Activated CD4-positive, alpha-beta T cell treated with anti-CD3 and anti-CD28 coated beads for 36 hours (primary cell): ENCODE measurements around the gene MMP1. TPM values are rescaled to one million over a fixed set of nuclear protein-coding genes. Genes with fewer than 3 reads are reported as not detected.

ENCODE experiments used
- ATAC-seq: fragments of 200-7000 bp; cut with Tn5 transposase; one replicate; pipeline ENCODE4 v1.10.0; 2021; ENCODE audit warnings: mild to moderate bottlenecking, moderate library complexity
- CTCF ChIA-PET: fragments of 350-600 bp; sonication (Branson Sonifier 250); formaldehyde crosslinking; loops from one replicate; lab custom pipeline; 2021; ENCODE audit warnings: antibody characterized with exemption; lab: Charles Lee
- POLR2A ChIA-PET: fragments of 350-600 bp; sonication (Branson Sonifier 250); formaldehyde crosslinking; loops from one replicate; lab custom pipeline; 2021; ENCODE audit warnings: antibody characterized with exemption, inconsistent platforms; lab: Charles Lee
- DNase-seq: peaks from one replicate; pipeline ENCODE4 v3.0.0-alpha.2; 2020
- H3K27ac Mint-ChIP-seq: one replicate; pipeline ENCODE4 v1.8.0; 2021; ENCODE audit warnings: mixed read lengths
- H3K27me3 Mint-ChIP-seq: one replicate; pipeline ENCODE4 v1.8.0; 2021; ENCODE audit warnings: mixed read lengths
- H3K36me3 Mint-ChIP-seq: one replicate; pipeline ENCODE4 v1.8.0; 2021; ENCODE audit warnings: low read depth, mixed read lengths
- H3K4me1 Mint-ChIP-seq: one replicate; pipeline ENCODE4 v1.8.0; 2021; ENCODE audit warnings: mixed read lengths
- H3K4me3 Mint-ChIP-seq: one replicate; pipeline ENCODE4 v1.8.0; 2021; ENCODE audit warnings: mild to moderate bottlenecking, moderate library complexity, mixed read lengths
- H3K9me3 Mint-ChIP-seq: one replicate; pipeline ENCODE4 v1.8.0; 2021; ENCODE audit warnings: low read depth, mixed read lengths
- intact Hi-C, 2 experiments: fragments of 100-400 bp; cut with DNase I in 1 of 2; cut with micrococcal nuclease in 1 of 2; formaldehyde crosslinking; loops; one replicate each; pipeline versions ENCODE4 v1.14.2 to v1.15.1; 2022 to 2024; cut with DNase I, micrococcal nuclease
- total RNA-seq, 2 experiments: library from RNA; stranded (reverse); gene quantifications; one replicate each; pipeline ENCODE4 v1.2.3, GENCODE V29; 2021

MMP1 gene
- total RNA-seq, 2 experiments from 2014 or later = not detected

GRCh38 chr11:102802341-102802740 lies 4.4 kb upstream of the MMP1 start:
- POLR2A ChIA-PET = no interaction called here
- no peaks in the 10 kb centered on the region for H3K4me1 Mint-ChIP-seq
- ATAC-seq (no peak), DNase-seq (no peak)
- H3K4me3 Mint-ChIP-seq = no peak overlapping the region
- H3K27ac Mint-ChIP-seq = no peak overlapping the region
- intact Hi-C loops = no loop called here
- no peaks in the 10 kb centered on the region for H3K36me3 Mint-ChIP-seq
- CTCF ChIA-PET = interaction anchor here (0.7 to 0.8 kb wide), 2 partner anchors 19 to 135 kb away, joined by 3 read pairs; no protein-coding TSS in a partner anchor
- no peaks in the 10 kb centered on the region for H3K9me3 Mint-ChIP-seq
- H3K27me3 Mint-ChIP-seq = peaks cover 10% of the 10 kb centered on the region

- H3K27ac Mint-ChIP-seq = no peak overlapping the region
- intact Hi-C loops = no loop called here
- H3K9me3 Mint-ChIP-seq = no peaks in the 10 kb centered on the region
- DNase-seq (no peak), ATAC-seq (no peak)
- H3K27me3 Mint-ChIP-seq = peaks cover 10% of the 10 kb centered on the region
- no peaks in the 10 kb centered on the region for H3K4me1 Mint-ChIP-seq
- no peaks in the 10 kb centered on the region for H3K36me3 Mint-ChIP-seq
- H3K4me3 Mint-ChIP-seq = no peak overlapping the region
- POLR2A ChIA-PET = no interaction called here
- CTCF ChIA-PET = no interaction called here
Measured at GRCh38 chr11:102800767-102801166, 2.8 kb upstream of the MMP1 start.

DNA sequence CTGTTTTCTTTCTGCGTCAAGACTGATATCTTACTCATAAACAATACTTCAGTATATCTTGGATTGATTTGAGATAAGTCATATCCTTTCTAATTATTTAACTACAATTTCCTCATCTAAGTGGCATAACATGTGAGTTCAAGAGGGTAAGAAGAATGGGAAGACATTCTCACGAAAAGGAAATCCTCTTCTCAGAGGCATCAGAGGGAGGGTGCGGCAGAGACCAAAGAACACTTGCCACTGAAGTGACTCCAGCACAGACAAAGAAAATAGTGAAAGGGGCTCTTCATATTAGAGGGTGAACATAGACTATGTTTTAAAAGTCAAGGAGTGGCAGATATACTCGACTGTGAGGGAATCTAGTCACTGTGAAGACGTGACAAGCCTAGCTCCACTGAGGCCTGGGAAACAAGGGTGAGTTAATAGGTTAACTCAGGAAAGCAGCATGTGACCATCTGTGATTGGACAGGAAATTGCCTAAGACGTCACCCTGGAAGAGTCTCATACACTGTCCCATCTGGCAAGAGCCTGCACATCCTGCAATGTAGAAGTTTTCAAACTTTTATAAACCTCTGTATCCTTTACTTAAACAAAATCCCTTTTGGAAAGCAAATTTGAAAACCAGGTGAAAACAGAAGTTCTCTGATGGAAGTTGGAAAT lies 1.9 kb upstream of the MMP1 start:
- H3K27me3 Mint-ChIP-seq = peaks cover 10% of the 10 kb centered on the region
- H3K4me3 Mint-ChIP-seq = no peak overlapping the region
- no peak overlapping the region for H3K27ac Mint-ChIP-seq
- intact Hi-C loops = no loop called here
- DNase-seq = no peak
- POLR2A ChIA-PET = no interaction called here
- no peaks in the 10 kb centered on the region for H3K36me3 Mint-ChIP-seq
- no peaks in the 10 kb centered on the region for H3K4me1 Mint-ChIP-seq
- CTCF ChIA-PET = interaction anchor here (1.2 kb wide), 1 partner anchor 11 kb away, joined by 3 read pairs; no protein-coding TSS in a partner anchor
- ATAC-seq = no peak
- no peaks in the 10 kb centered on the region for H3K9me3 Mint-ChIP-seq

DNA sequence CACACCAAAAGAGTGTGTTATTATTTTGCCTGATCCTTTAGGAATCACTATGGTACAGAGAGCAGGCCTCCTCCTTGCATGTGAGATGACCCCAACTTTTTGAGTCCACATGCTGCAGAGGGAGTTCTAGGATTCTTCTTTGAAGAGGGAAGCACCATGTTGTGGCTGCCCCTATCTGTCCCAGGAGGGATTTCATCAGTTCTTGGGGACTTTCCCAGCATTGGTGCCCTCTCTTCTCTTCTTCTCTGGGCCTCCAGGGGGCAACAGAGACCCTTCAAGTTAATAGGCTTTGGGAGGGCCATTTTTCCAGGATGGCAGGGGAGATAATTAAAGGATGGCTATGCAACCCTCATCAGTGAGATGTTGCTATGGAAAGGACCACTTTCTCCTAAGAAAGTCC lies 3.6 kb downstream of the MMP1 start:
- ATAC-seq = peak; percentile 87
- Mint-ChIP-seq H3K36me3 (no peaks in the 10 kb centered on the region), H3K4me1 (no peaks in the 10 kb centered on the region), H3K27me3 (peaks cover 4% of the 10 kb centered on the region), H3K27ac (no peak overlapping the region), H3K9me3 (no peaks in the 10 kb centered on the region), H3K4me3 (no peak overlapping the region)
- CTCF ChIA-PET = interaction anchor here (0.7 to 1.1 kb wide), 3 partner anchors 10 to 147 kb away, joined by 3 to 4 read pairs (median 4); no protein-coding TSS in a partner anchor
- DNase-seq = peak; percentile 41
- POLR2A ChIA-PET = no interaction called here
- intact Hi-C loops = loop anchor here in 1 of 2 experiments (2.0 kb wide), 1 partner anchor 146 kb away; no protein-coding TSS in a partner anchor

- no peaks in the 10 kb centered on the region for H3K9me3 Mint-ChIP-seq
- H3K36me3 Mint-ChIP-seq = no peaks in the 10 kb centered on the region
- H3K27me3 Mint-ChIP-seq = peaks cover 4% of the 10 kb centered on the region
- no peak for ATAC-seq
- ChIA-PET CTCF (no interaction called here), POLR2A (no interaction called here)
- no peaks in the 10 kb centered on the region for H3K4me1 Mint-ChIP-seq
- no peak overlapping the region for H3K4me3 Mint-ChIP-seq
- intact Hi-C loops = loop anchor here in 1 of 2 experiments (2.0 kb wide), 1 partner anchor 147 kb away; no protein-coding TSS in a partner anchor
- no peak overlapping the region for H3K27ac Mint-ChIP-seq
- no peak for DNase-seq
Measured at GRCh38 chr11:102793677-102794290, 4.2 kb downstream of the MMP1 start.

DNA sequence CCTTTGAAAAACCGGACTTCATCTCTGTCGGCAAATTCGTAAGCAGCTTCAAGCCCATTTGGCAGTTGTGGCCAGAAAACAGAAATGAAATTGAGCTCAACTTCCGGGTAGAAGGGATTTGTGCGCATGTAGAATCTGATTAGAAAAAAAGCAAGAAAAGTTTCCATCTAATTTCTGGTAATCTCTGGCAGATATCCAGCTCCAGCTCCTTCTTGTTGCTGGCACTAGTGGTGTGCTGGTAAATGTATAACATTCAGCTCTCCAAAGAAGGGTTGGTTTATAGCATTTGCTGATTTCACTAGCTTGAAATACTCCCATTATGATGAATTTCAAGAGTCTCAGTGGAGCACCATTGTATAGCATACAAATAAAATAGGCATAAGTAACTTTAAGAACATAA lies 5.4 kb downstream of the MMP1 start:
- H3K27ac Mint-ChIP-seq = no peak overlapping the region
- H3K4me3 Mint-ChIP-seq = no peak overlapping the region
- no peaks in the 10 kb centered on the region for H3K36me3 Mint-ChIP-seq
- H3K9me3 Mint-ChIP-seq = no peaks in the 10 kb centered on the region
- ChIA-PET CTCF (interaction anchor here (0.6 to 1.5 kb wide), 2 partner anchors 9 to 51 kb away, joined by 3 to 6 read pairs; no protein-coding TSS in a partner anchor), POLR2A (no interaction called here)
- no peak for ATAC-seq
- peaks cover 4% of the 10 kb centered on the region for H3K27me3 Mint-ChIP-seq
- intact Hi-C loops = no loop called here
- no peaks in the 10 kb centered on the region for H3K4me1 Mint-ChIP-seq
- no peak for DNase-seq

- intact Hi-C loops = no loop called here
- no peaks in the 10 kb centered on the region for H3K4me1 Mint-ChIP-seq
- H3K4me3 Mint-ChIP-seq = no peak overlapping the region
- no peaks in the 10 kb centered on the region for H3K9me3 Mint-ChIP-seq
- ChIA-PET POLR2A (no interaction called here), CTCF (interaction anchor here (0.5 kb wide), 1 partner anchor 24 kb away, joined by 3 read pairs; no protein-coding TSS in a partner anchor)
- ATAC-seq = no peak
- H3K36me3 Mint-ChIP-seq = no peaks in the 10 kb centered on the region
- no peak for DNase-seq
- no peak overlapping the region for H3K27ac Mint-ChIP-seq
- peaks cover 4% of the 10 kb centered on the region for H3K27me3 Mint-ChIP-seq
Measured at GRCh38 chr11:102791271-102792036, 6.5 kb downstream of the MMP1 start.

DNA sequence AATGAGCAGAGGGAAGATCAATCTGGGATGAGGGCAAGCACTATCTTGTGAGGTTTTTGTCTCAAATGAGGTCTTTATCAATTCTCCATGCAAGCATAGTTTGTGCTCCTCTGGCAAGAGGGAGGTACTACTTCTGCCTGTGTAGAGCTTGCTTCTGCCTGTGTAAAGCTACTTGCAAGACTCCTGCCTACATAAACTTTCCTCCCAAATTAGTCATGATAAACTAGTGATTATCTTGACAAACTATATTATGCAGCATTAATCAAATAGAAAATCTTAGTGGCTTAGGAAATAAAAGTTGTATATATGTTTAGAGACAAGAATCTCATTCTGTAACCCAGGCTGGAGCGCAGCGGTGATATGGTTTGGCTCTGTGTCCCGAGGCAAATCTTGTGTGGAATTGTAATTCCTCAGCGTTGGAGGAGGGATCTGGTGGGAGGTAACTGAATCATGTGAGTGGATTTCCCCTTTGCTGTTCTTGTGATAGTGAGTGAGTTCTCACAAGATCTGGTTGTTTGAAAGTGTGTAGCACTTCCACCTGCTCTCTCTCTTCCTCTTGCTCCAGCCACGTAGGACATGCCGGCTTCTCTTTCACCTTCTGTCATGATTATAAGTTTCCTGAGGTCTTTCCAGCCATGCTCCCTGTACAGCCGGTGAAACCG lies 9.5 kb downstream of the MMP1 start:
- ChIA-PET POLR2A (no interaction called here), CTCF (no interaction called here)
- intact Hi-C loops = no loop called here
- H3K9me3 Mint-ChIP-seq = no peaks in the 10 kb centered on the region
- ATAC-seq (no peak), DNase-seq (no peak)
- no peak overlapping the region for H3K4me3 Mint-ChIP-seq
- H3K27me3 Mint-ChIP-seq = peaks cover 7% of the 10 kb centered on the region
- H3K36me3 Mint-ChIP-seq = no peaks in the 10 kb centered on the region
- no peak overlapping the region for H3K27ac Mint-ChIP-seq
- no peaks in the 10 kb centered on the region for H3K4me1 Mint-ChIP-seq

DNA sequence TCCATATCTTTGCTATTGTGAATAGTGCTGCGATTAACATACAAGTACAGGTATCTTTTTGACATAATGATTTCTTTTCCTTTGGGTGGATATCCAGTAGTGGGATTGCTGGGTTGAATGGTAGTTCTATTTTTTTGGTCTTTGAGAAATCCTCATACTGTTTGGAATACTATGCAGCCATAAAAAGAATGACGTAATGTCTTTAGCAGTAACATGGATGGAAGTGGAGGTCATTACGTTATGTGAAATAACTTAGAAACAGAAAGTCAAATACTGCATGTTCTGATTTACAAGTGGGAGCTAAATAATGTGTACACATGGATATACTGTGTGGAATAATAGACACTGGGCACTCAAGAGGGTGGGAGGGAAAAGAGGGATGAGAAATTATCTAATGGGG lies 13.6 kb downstream of the MMP1 start:
- intact Hi-C loops = no loop called here
- no peak overlapping the region for H3K27ac Mint-ChIP-seq
- ChIA-PET POLR2A (no interaction called here), CTCF (interaction anchor here (1.1 to 1.8 kb wide), 3 partner anchors 8 to 18 kb away, joined by 3 to 6 read pairs (median 3); no protein-coding TSS in a partner anchor)
- H3K36me3 Mint-ChIP-seq = no peaks in the 10 kb centered on the region
- no peaks in the 10 kb centered on the region for H3K9me3 Mint-ChIP-seq
- no peaks in the 10 kb centered on the region for H3K4me1 Mint-ChIP-seq
- H3K4me3 Mint-ChIP-seq = no peak overlapping the region
- peaks cover 7% of the 10 kb centered on the region for H3K27me3 Mint-ChIP-seq
- no peak for DNase-seq
- no peak for ATAC-seq

DNA sequence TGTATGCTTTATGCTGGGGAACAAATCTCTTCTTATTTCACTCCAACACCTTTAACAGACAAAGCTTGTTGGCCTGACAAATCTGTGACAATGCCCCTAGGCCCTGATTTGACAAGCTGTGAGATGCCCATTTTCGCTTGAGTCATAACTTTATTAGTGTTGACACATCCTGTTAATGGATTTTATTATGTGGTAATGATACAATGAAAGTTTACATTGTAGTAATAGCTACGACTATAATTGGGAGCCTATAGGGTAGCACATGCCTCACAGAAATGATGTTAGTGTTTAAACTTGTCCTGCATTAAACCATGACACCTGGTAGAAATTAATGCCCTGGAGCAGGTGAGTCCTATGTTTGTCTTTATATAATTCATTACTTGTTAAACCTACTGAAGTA lies 14.2 kb downstream of the MMP1 start:
- intact Hi-C loops = no loop called here
- peaks cover 7% of the 10 kb centered on the region for H3K27me3 Mint-ChIP-seq
- DNase-seq (no peak), ATAC-seq (no peak)
- no peaks in the 10 kb centered on the region for H3K36me3 Mint-ChIP-seq
- H3K27ac Mint-ChIP-seq = no peak overlapping the region
- no peaks in the 10 kb centered on the region for H3K9me3 Mint-ChIP-seq
- no peaks in the 10 kb centered on the region for H3K4me1 Mint-ChIP-seq
- CTCF ChIA-PET = interaction anchor here (1.1 to 1.8 kb wide), 3 partner anchors 9 to 18 kb away, joined by 3 to 6 read pairs (median 3); no protein-coding TSS in a partner anchor
- no peak overlapping the region for H3K4me3 Mint-ChIP-seq
- POLR2A ChIA-PET = no interaction called here

GRCh38 chr11:102783016-102783415 lies 14.9 kb downstream of the MMP1 start:
- ATAC-seq (no peak), DNase-seq (no peak)
- CTCF ChIA-PET = interaction anchor here (1.1 kb wide), 1 partner anchor 19 kb away, joined by 3 read pairs; no protein-coding TSS in a partner anchor
- no peaks in the 10 kb centered on the region for H3K9me3 Mint-ChIP-seq
- H3K27me3 Mint-ChIP-seq = peaks cover 7% of the 10 kb centered on the region
- no peak overlapping the region for H3K27ac Mint-ChIP-seq
- H3K4me1 Mint-ChIP-seq = no peaks in the 10 kb centered on the region
- no peak overlapping the region for H3K4me3 Mint-ChIP-seq
- intact Hi-C loops = no loop called here
- no peaks in the 10 kb centered on the region for H3K36me3 Mint-ChIP-seq
- POLR2A ChIA-PET = no interaction called here
